NCI-H69 (cell line): Measurements from ENCODE around the gene ITGA8.

Experiments used
- DNase-seq: peaks from one replicate; lab custom pipeline; 2025; lab: John Stamatoyannopoulos, UW

The ITGA8 gene

DNA sequence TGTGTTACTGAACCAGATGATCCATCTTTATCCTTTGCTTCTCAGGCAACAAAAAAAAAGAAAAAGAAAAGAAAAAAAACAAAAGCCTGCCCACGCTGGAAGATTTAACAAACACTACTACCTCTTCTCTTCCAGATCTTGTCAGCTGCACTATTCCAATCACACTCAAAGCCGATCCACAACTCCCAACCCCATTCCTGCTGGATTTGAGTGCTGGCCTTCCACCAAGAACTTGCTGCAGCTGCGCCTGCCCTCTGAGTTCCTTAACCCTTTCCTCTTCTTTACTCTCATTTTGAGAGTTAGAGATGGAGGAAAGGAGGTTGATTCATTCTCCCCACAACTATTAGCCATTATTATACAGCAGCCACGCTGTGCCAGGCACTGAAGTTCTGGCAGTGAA is 16.0 kb upstream of the ITGA8 start:
- DNase-seq, result no peak

DNA sequence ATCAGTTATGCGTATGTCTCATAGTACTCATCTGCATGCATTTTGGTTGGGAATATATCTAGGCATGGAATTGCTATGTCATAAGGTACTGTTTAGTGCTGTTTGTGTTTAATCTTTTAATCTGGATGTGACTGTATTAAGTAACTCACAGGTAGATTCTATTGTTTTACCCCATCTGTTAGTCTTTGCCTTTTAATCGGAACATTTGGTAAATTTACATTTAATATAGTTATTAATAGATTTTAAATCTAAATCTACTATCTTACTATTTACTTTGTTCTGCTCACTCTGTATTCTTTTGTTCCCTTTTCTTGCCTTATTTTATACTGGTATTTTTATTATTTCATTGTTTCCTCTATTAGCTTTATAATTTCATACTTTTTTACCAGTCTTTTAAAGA is 10.6 kb upstream of the ITGA8 start:
- DNase-seq, result no peak

DNA sequence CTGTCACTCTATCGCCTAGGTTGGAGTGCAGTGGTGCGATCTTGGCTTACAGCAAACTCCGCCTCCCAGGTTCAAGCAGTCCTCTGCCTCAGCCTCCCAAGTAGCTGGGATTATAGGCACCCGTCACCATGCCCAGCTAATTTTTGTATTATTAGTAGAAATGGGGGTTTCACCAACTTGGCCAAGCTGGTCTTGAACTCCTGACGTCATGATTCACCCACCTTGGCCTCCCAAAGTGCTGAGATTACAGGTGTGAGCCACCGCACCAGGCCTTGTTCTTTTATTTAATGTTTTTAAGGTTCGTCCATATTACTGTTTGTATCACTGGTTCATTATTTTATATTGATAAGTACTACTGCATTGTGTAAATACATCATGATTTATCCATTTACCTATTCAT is 10.2 kb upstream of the ITGA8 start:
- no peak for DNase-seq

DNA sequence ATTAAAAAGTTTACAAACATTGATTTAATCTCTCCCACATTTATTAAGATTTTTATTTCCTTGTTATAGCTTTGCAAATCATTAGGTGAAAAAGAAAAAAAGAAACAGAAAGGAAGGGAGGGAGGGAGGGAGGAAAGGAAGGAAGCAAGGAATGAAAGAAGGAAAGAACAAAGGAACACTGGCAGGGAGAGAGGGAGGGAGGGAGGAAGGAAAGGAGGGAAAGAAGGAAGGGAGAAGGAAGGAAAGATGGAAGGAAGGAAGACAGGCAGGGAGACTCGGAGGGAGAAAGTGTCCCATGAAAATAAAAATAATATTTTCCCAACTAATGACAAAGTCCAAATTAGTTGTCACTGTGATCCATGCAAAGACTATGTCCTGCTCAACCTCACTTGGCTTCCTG is 6.3 kb upstream of the ITGA8 start:
- no peak for DNase-seq

DNA sequence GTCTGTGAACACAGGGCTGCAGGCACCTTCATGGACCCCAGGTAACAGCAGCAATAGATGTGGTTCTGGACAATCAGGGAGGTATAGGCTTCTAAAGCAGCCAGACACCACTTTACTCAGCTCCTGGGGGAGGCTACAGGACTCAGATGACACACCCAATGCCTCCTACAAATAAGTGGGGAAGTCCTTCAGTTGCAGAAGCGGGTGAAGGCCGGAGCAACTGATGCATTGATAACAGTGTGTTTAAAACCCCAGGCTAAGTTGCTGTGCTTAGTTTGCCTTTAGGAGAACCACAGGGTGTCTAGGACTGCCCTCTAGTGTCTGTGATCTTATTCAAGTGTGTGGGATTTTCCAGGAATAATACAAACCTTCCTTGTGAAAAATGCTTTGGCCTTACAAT is 5.9 kb upstream of the ITGA8 start:
- peak; percentile 51 for DNase-seq

DNA sequence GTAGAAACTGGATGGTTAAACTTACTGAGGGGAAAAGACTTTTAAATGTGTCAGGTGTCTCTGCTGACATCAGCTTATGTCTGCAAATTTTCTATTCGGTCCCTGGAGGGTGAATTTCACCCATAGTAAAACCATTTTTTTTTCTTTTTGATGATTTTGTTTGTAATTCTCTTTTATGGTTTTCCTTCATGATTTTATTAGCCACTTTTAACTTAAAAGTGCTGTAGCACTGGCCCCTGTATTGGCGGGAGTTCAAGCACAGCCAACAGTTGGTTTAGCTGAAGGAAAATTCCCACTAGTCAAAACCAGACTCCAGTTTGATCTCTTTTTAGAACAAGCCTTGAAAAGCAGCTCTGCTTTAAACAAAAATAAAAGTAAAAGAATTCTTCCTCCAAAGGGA is 5.0 kb upstream of the ITGA8 start:
- DNase-seq, result no peak

DNA sequence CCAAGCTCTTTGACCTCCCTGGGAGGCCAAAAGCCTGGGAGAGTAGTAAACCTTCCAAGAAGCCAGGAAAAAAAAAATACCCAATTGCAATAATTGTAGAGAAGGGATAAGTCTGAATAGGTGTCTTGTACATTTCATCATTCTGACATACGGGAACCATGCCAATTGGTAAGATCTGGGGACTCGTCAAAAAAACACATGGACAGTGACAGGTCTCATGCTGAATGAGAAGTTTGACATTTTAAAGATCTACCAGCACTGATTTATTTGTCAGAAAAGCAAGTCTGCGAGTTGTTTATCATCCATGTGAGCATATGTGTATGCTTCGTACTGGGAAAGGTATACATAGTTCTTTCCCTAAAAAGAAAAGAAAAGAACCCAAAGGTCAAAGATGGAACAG is 4.1 kb upstream of the ITGA8 start:
- no peak for DNase-seq

DNA sequence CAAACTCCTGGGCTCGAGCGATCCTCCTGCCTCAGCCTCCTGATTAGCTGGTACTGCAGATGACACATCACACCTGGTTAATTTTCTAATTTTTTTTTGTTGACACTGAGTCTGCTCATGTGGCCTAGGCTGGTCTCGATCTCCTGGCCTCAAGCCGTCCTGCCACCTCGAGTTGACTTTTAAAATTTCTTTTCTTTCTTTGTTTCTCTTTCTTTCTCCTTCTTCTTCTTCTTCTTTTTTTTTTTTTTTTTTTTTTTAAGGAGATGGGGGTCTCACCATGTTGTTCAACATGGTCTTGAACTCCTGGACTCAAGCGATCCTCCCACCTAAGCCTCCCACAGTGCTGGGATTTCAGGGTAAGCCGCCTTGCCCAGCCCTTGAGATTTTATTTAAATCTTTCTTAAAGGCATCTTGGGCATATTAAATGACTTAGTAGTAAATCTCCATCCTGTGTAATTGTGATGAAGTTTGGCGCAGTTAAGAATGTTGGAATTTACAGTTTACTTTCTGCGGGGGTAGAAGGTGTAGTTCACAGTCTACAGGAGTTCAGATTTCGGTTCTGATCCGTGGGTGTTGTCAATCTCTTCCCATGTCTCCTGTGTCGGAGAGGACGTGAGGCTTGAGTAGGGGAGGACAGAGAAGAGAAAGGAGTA is 1.0 kb upstream of the ITGA8 start:
- no peak for DNase-seq

DNA sequence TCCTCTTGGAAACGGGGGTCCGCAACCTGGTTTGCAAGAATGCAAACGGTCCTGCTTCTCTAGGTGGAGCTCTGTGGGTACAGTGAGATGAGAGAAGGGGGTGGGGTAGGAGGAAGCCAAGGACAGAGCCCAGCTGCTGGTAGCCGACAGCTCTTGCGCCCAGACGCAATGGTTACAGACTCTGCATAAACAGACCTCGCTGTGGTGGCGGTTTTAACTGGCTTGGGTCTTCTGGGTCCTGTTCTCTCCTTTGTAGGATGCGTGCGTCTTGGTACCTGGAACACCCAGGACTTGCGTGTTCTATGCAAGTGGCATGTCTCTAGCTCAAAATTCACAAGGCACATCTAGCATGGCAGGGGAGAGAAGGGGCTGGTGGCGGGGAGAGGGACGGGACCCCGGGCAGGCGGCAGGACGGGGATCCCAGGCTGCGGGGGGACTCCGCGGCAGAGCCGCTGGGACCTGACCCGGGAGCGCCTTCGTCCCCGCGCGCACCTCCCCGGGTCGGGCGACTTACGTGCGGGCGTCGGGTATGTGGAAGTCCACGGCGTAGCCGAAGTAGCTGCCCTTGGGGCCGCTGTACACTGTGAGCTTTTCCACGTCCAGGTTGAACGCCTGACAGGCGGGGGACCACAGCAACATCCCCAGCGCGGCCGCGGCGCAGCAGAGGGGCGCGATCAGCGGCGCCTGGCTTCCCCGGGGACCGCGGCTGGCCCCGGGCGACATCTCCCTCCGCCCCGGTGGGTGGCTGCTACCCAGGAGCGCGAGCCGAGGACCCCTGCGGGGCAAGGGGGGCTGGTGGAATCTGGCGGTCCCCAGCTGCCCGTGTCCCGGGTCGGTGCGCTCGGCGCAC is 448 bp downstream of the ITGA8 start:
- DNase-seq, result peak; percentile 29

DNA sequence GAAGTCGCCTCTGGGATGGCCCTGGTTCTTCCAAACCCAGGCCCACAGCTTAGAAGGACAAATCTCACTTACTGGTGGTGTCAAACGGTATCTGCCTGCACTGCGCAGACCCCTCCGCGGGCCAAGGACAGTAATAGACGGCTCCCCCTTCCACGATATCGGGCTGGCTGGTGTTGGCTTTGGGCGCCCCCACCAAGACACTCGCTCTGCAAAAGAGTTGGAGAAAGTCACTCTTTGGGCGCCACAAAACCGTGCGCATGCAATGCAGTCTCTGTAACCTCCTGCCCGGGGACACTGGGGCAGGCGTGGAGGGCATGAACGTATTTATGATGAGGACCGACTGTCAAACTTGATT is 1.1 kb downstream of the ITGA8 start:
- DNase-seq, result no peak

DNA sequence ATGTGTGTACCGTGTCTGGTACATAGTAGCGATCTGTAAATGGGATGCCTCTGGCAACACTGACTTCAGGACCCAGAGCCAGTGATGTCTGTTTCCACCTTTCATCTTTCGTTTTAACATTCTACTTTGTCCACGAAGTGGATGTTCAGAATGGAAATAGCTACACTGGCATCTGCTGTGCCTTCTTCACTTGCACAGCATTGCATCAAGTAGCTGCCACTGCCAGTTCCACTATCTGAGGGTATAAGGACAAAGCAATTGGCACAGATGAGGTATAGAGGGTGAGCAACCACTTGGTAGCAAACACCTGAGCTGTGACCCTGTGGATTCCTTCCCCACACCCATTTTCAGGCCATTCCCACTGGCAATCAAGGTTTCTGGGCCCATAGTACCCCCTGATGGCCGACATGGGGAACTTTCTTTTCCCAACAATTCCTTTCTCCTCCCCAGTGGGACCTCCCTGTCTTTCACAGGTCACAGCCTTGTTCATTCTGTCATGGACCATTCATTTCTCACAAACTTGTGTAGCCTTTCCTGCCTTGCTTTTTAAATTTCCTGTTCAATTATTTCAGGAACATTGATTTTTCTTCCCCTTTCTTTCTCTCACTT is 4.0 kb downstream of the ITGA8 start:
- peak; percentile 18 for DNase-seq

DNA sequence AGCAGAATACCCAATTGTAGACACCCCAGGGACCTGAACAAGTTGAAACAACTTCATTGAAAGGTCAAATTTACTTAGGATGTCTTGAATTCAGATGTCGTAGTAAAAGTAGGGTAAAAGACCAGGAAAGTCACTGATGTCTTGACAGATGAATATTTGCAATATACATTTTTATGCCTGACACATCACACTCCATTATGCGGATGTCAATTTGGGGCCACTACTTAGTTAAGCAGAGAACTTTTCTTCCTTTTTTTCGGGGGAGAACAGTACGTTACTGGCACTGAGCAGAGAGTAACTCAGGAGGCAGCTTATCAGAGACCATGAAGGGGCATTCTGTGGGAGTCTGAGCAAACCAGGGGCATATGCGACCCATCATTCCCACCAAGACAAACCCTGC is 4.9 kb downstream of the ITGA8 start:
- DNase-seq, result no peak

DNA sequence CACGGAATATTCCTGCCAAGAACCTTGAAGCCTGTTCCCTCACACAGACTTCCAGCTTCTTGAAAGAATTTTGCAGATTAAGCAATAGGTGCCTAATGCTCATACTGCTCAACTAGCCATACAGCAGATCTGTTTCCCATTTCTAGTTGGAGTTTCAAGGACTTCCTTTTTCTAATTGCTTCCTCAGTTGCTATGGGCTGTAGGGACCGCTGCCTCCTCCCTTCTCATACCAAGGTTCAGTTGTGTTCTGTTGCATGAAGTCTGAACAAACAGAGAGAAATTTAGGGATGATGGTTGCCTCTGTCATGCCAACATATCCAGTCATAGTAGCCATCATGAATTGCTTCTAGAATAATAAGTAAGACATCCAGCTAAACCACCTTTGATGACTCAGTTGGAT is 6.8 kb downstream of the ITGA8 start:
- no peak for DNase-seq

DNA sequence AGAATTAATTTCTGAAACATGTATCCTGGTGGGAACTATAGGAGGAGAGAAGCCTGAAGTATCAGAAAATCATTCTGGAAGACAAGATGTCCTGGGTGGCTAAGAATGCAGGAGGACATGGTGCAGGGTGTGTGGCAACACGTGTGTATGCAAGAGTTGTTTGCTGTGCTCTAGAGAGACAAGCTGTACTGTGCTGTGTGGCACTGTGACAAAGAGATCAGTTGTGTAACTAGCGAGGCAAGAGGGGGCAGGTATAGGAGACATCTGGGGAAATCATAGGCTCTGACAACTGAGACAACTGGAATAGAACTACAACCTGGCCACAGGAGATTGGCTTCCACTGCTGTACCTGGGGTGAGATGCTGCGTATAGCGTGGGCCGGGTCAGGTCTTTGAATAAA is 9.3 kb downstream of the ITGA8 start:
- DNase-seq, result no peak

DNA sequence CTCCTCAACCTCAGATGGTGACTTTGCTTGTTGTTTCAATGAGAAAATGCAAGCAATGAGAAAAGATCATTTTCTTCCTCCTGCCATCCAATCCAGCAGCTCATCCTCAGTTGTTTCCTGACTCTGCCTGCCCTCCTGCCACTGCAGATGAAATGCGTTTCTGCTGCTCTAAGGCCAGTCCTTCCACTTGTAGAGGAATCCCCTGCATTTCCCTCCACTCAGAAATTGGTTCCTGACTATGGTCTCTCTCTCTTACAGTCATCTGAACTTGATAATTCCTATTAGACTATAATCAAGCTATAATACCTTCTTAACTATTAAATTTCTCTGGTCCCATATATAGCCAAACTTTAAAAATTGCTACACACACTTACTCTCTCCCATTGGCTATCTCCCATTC is 14.4 kb downstream of the ITGA8 start:
- DNase-seq, result no peak

DNA sequence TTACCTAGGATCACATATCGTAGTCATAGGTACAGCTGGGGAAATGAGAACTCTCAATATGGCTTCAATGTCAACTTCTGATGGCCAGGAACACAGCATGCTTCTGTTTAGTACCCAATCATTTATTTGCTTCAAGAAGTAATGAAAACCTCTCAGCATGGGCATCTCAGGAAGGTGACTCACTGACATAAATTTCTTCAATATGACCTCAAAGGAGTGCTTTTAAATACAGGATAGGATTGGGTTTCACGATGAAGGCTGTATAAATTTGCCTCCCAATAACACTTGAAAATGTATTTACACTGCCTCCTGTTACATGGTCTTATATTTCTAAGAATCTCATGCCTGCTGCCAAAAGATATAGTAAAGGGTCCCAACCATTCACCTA is 15.1 kb downstream of the ITGA8 start:
- no peak for DNase-seq

DNA sequence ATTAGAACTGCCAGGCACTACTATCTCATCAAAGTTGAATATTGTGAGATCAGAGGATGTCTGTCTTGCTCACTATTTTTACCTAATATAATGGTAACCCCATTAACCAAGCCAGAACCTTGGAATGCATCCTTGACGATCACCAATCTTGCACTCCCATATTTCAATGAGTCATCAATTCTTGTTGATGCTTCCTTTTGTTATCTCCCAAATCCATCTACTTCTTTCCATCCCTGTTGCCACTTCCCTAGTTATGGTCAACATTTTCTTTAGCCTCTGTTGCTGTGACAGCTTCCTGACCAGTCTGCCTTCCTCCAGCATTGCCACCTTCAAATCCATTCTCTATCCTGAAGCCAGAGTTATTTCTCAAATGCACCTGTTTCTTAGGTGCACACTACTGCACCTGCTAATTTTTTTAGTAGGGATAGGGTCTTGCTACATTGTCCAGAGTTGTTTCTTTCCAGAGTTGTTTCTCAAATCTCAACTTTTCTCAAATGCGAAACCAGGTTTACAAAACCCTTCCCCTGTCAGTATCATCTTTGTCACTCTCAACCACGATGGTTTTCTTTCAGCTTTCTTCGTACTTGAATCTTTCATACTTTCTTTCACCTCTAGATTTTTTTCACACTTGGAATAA is 15.7 kb downstream of the ITGA8 start:
- DNase-seq, result no peak

DNA sequence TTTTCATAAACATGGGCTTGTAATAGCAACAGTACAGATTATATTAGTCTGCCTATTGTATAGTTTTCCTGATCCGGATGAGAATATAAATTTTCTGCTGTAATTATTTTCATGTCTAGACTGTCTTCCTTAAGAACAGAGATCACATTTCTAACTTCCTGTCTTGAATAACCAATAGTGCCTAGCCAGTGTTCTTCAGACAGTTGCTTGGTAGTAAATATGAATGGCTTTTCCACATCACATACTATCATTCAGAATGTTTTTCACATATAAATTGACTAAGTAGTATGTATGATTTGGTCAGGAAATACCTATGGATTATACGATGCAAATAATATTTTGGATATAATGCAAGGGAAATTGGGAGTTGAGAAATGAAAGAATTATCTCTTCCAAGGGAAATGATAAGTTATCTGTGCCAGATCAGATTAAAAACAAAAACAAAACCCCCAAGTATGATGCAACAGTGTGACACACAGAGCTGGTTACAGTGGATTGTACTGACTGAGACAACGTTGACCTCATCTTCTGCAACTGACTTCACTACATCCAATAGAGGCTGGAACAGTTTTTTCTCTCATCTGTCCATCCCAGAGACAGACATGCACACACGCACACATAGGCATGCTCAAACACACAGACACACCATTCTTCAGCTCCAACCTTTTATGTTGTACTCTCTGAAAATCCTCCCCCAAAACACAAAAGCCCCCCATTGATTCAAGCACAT is 16.4 kb downstream of the ITGA8 start:
- no peak for DNase-seq

DNA sequence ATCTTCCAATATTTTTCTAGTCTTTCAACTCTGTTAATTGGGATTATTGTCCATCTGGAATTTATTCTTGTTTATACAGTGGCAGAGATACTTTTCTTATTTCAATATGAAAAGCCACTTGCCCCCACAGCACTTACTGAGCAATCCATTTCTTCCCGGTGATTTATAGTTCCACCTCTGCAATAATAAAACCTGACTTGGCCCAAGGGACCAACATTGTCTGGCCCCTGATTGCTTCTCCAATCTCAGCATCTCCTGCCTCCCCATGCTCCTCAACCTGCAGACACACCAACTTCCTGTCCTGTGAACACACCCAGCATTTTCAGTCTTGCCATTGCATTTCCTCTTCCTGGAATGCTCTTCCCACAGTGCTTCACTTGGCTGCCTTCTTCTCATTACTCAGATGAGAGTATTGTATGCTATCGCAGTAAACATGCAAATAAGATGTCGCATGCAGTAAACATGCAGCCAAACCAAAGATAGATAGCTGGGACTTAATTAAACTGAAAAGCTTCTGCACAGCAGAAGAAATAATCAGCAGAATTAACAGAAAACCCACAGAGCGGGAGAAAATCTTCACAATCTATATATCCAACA is 19.5 kb downstream of the ITGA8 start:
- DNase-seq, result no peak

DNA sequence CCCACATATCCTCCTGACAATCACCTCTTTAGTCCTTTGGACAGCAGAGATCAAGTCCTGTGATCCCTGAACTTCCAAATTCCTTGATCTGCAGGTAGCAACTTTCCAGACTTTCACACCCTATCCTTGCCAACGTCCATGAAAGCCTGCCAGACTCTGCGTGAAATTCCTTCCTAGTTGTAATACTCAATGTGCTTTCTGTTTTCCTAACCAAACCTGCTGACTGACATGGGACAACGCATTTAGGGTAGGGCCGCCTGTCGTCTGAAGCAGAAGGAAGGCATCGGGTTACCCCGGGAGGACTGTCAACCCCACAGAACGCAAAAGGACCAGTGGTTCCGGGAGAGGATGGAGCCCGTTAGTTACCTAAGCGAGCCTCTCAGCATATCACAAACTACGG is 23.9 kb downstream of the ITGA8 start:
- no peak for DNase-seq

DNA sequence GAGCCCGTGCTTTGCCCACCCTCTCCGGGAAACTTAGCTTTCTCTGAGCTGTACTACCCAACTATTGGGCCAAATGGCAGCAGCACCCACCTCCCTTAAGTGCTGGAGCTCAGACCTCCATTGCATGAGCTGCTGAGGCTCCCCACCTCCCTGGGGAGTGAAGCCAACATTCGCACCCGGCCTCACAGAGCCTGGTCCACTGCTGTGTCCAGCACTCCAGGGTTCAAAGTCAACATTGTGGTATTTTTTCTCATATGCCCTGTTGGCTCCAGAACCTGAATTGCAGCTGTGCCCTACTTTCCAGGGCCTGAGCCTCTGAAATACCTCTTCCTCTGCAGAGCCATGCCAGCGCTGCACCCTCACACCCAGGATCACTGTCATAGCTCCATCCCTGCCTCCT is 29.7 kb downstream of the ITGA8 start:
- no peak for DNase-seq

DNA sequence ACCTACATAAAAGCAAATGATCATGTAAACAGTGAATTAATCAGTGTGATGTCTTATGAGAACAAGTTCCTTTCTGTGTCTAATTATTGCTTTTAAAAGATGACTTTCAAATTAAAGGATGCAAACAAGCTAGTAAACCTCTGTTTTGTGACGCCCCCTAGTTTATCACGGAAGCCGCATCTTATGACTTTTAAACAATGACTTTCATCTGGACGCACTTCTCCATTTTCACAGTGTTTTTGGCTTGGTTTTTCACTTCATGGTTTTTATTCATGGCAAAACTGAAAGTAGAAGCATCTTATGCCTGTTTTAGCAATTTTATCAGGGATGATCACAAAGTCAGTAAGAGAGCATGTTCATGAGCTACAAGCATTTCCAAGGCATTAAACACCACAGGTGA is 35.0 kb downstream of the ITGA8 start:
- no peak for DNase-seq
